ENCODE data around the gene C19orf73. TPM values are rescaled to one million over a fixed set of nuclear protein-coding genes. Genes with fewer than 3 reads are reported as not detected.

The C19orf73 gene
- total and polyA plus RNA-seq, 9 of the 15 experiments (the other 6 are each of a cell fraction or from before 2014, with no cell fraction given) = 0.08 to 7.4 (median 1.4) TPM

- TF ChIP-seq KDM5B (IDR thresholded peaks at IDR 0.05; ENCODE audit: insufficient replicate concordance, low read depth, low read length) = peak; percentile 23
- TF ChIP-seq ZBTB11 (CRISPR knock-in tag; IDR thresholded peaks at IDR 0.05) = no peak; a peak in 1 of 6 replicates
- TF ChIP-seq TAF7 (tag; IDR thresholded peaks at IDR 0.05) = no peak
- TF ChIP-seq, protein P1, sequence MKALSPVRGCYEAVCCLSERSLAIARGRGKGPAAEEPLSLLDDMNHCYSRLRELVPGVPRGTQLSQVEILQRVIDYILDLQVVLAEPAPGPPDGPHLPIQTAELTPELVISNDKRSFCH (CRISPR knock-in tag; IDR thresholded peaks at IDR 0.05) = no peak
- TF ChIP-seq, protein P1 (tag; IDR thresholded peaks at IDR 0.05) = no peak
- TF ChIP-seq ZBTB1 (CRISPR knock-in tag; IDR thresholded peaks at IDR 0.05; ENCODE audit: borderline replicate concordance, low read depth) = no peak
- TF ChIP-seq TFAP4 (CRISPR knock-in tag; IDR thresholded peaks at IDR 0.05; ENCODE audit: borderline replicate concordance) = peak; percentile 92
- TF ChIP-seq NR2C2 (CRISPR knock-in tag; IDR thresholded peaks at IDR 0.05) = no peak
- no peak for TF ChIP-seq NR2C2 (tag; IDR thresholded peaks at IDR 0.05)
- TF ChIP-seq, protein P2, sequence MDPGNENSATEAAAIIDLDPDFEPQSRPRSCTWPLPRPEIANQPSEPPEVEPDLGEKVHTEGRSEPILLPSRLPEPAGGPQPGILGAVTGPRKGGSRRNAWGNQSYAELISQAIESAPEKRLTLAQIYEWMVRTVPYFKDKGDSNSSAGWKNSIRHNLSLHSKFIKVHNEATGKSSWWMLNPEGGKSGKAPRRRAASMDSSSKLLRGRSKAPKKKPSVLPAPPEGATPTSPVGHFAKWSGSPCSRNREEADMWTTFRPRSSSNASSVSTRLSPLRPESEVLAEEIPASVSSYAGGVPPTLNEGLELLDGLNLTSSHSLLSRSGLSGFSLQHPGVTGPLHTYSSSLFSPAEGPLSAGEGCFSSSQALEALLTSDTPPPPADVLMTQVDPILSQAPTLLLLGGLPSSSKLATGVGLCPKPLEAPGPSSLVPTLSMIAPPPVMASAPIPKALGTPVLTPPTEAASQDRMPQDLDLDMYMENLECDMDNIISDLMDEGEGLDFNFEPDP (CRISPR knock-in tag; IDR thresholded peaks at IDR 0.05) = no peak
- peak; percentile 21 for TF ChIP-seq RBM22 (IDR thresholded peaks at IDR 0.05; ENCODE audit: low read depth, low read length, poor library complexity, severe bottlenecking)
- no peak for TF ChIP-seq MCM7 (IDR thresholded peaks at IDR 0.05)
- no peak for TF ChIP-seq PURB (CRISPR knock-in tag; IDR thresholded peaks at IDR 0.05; ENCODE audit: low read depth)
- no peak for TF ChIP-seq PRMT5 (CRISPR knock-in tag; IDR thresholded peaks at IDR 0.05)
- no peak for TF ChIP-seq WHSC1 (IDR thresholded peaks at IDR 0.05; ENCODE audit: low read length)
These were observed 30.1 kb upstream of the C19orf73 start (continued) for GRCh38 chr19:49148784-49149651.

Measured in K562 (cell line).